Activated T-helper 1 cell treated with anti-CD3 and anti-CD28 coated beads, Interleukin-2, amount 50 U/mL, for 16 hours (primary cell): ENCODE measurements around the gene SNX33.
"Not testable (repeated sequence)": the region's sequence is repeated elsewhere in the genome, so short reads cannot be mapped to it uniquely, and the experiment has no call there.

Experiments used
- DNase-seq, 2 donors: peaks; one replicate each; pipeline ENCODE4 v3.0.0-alpha.2; 2020; ENCODE audit warnings: low read depth in 1 of 2, low spot score in 1 of 2

Gene SNX33

DNA sequence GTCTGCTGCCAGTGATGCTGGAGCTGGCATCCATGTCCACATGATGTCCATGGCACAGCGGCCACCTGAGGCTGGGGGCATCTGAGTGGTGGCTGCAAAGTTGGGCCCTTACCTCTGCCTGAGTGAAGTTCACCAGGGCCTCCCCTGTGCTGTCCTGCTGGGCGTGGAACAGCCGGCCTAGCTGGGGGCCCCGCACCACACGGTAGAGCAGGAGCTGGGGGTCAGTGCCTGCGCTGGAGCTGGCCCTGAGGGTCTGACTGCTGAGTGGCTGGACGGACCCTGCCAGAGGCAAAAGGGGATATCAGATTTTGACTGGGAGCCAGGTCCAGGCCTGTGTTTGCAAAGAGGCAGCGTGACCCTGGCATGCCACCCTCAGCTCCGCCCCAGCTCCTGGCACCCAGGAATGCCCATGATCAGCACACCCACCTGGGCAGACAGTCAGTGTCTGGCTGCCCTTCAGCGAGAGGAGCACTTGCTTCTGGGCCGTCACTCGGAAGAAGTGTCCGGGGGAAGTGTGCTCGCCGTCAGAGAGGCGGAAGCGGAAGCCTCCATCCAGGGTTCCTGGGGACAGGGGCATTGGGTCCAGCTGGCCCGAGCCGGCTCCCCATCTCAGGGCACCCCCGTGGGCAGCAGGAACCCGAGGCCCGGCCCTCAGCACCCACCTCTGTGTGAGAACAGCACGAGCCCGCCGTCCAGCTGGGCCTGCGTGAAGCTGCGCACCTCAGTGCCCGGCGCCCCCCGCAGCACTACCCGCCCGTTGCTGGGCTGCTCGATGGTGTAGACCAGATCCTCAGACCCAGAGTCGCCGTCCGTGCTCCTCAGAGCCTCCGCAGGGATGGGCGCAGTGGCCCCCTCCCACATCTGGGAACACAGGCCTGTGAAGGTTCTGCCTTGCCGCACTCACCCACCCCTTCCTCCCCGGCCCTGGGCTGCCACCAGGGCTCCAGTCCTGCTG lies 34.7 kb downstream of the SNX33 start:
- DNase-seq: no peak

GRCh38 chr15:75683646-75684312 lies 36.1 kb downstream of the SNX33 start:
- DNase-seq: peak; percentile 18 to 43

DNA sequence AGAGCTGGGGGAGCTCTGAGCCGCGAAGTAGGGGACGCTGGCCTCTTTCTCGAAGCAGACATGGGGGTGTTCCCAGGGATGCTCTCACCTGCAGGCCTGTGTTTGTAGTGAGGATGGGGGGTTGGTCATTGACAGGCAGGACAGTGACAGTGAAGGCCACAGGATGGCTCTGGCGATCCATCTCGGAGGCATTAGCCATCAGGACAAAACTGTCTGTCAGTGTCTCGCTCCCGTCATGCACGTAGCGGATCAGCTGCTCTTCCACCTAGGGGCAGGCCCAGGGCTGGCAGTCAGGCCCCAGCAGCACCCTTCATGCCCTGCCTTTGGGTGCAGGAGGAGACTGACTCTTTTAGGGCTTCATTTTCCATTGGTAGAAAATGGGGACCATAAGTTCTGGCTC lies 36.9 kb downstream of the SNX33 start:
- no peak for DNase-seq

DNA sequence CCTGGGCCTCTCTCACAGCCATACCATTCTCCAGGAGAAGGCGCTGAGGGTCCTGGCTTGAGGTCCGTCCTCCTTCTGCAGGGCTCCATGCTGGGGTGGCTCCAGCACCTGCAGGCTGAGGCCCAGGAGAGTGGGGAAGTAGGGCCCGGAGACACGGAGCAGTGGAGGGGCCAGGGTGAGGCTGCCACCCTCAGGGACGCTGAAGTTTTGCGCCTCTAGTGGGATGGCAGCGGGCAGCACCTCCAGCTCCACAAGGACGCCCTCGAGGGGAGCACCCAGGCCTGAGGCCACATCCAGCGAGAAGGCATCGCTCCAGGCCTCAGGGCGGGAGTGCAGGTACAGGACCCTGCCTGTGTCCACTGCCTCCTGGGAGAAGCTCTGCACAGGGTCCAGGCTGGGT lies 37.5 kb downstream of the SNX33 start:
- no peak for DNase-seq

- peak; percentile 54 to 57 for DNase-seq
These were observed 38.5 kb downstream of the SNX33 start for GRCh38 chr15:75686212-75686642.

GRCh38 chr15:75687486-75688277 lies 40.0 kb downstream of the SNX33 start:
- no peak for DNase-seq

DNA sequence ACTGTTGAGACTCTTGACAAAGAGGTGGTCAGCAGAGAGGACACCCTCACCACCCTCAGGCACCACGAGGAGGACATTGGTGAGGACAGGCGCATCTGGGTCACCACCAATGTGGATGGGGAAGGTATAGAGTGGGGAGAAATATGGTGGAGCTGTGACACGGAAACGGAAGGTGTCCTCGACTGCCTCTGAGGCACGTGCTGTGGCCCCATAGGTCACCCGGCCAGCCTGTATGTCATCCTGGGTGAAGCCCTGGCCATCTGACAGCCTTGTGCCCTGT lies 40.5 kb downstream of the SNX33 start:
- no peak for DNase-seq

DNA sequence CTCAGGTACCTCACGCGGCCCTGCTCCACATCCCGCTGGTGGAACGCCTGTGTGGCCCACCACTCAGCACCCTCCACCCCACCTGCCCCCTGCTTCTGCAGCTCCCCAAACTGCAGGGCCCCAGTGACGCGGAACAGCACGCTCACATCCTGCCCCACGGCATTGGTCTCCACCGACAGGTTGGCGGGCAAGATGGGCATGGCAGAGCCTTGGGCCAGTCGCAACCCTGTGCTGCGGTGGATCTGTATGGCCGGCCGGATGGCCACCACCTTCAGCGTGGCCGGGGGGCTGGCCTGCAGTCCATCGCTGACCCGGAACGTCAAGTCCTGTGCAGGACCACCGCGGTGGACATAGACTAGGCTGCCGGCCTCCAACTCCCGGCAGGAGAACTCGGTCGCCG lies 41.1 kb downstream of the SNX33 start:
- DNase-seq: no peak

- DNase-seq: not testable (repeated sequence)
These were observed 41.7 kb downstream of the SNX33 start for GRCh38 chr15:75689429-75689828.

DNA sequence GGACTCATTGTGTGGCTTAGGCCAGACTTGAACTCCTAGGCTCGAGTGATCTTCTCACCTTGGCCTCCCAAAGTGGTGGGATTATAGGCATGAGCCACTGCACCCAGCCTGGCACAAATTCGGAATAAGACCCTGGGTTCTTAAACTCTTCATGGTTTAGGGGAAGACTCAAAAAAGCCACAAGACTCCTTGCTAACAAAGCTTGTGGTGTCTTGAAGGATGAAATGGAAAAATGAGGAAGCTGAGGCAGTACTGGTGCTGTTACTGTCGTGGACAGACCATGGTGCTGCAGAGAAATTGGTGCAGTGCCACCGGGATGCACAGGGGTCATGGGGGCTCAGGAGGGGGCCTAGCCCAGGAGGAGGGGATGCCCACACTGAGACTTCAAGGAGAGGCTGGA lies 44.6 kb downstream of the SNX33 start:
- not testable (repeated sequence) for DNase-seq

- not testable (repeated sequence) for DNase-seq
These were observed 45.3 kb downstream of the SNX33 start for GRCh38 chr15:75693028-75693427.

GRCh38 chr15:75693501-75694240 lies 46.0 kb downstream of the SNX33 start:
- DNase-seq: no peak

DNA sequence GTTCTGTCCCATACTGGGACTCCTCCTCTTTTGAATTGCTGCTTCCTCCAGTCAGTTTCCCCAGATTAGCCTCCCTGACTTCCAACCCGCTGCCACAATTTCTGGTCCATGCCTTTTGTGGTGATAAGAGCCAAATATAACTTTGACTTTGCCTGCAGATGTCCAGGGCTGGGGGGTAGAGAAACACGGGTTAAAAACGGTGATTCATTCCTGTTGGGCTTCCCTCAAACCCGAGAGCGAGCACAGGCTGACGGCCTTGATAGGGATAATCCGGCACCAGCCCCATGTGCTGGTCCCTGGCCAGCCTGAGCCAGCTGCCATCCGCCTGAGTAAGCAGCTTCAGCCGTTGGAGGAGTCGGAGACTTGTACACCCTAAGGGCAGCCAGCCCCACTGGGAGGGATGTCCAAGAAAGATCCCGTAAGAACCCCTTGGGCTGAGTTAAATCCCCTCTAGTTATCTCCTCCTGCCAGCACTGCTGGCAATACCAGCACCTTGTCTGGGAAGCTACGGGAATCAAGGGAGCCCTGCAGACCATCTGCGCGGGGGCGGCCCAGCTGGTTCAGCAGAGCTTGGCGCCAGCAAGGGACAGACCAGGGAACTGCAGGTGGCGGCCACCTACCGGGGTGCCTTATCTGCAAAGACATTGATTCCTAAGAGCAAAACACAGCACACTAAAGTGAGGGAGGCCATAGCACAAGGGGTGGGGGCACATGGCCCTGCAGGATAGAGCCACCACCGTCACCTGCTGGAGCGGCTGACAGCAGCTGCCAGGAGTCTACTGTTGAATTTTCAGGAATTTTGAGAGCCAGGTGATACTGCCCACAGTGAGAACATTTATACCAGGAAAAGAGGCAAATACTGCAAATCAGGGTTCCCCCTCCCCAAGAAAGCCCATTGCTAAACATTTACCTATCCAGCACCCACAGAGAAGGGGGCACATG lies 46.8 kb downstream of the SNX33 start:
- DNase-seq: no peak

- DNase-seq: no peak
These were observed 47.5 kb downstream of the SNX33 start for GRCh38 chr15:75695220-75695619.

GRCh38 chr15:75695634-75696310 lies 48.1 kb downstream of the SNX33 start:
- no peak for DNase-seq

DNA sequence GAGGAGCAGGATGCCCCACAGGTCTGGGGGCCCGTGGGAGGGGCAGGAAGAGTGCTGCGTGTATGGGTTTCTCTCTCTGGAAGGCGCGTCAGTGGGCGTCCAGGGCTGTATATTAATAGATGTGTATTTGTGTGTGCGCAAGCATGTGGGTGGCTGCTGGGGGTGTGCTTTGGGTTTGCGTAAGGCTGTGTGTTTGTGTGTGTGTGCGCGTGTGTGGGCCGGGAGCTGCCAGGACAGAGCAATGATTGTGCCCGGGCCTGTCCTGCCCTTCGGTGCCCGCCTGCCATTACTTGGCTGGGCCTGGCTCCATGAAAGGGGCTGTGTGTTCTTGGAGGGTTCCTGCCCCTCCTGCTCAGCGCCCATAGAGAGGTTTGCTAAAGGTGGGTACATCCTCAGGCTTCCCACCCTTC lies 48.6 kb downstream of the SNX33 start:
- DNase-seq: no peak

- DNase-seq: no peak
These were observed 49.1 kb downstream of the SNX33 start for GRCh38 chr15:75696854-75697259.

DNA sequence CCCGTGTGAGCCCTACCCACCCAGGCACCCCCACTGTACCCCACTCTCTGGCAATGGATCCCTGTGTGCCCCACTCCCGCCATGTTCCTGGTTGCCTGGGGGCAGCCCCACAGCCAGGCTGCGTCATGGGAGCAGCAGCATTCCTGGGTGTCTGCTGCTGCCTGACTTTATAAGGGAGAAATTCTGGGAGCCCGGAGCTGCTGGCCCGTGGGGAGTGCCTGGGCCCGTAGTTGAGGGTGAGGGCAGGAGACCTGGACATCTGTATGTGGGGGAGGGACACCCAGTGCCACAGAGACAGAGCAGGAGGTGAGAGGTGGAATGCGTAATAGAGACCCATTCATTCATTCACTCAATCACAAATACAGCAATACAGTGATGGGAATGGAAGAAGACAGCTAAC lies 49.8 kb downstream of the SNX33 start:
- DNase-seq: no peak

GRCh38 chr15:75697974-75698747 lies 50.4 kb downstream of the SNX33 start:
- DNase-seq: not testable (repeated sequence)
